Uterus (tissue), 4 donors: Measurements from ENCODE around the gene RASGRF1. TPM values are rescaled to one million over a fixed set of nuclear protein-coding genes. Genes with fewer than 3 reads are reported as not detected.
A peak's percentile ranks its signal among the peaks of the same experiment; 100 is the strongest.

Experiments
- DNase-seq, 2 donors: peaks; one replicate each; pipeline ENCODE4 v3.0.0-alpha.2; 2019 to 2020
- H3K27ac ChIP-seq, 2 donors: fragments of 200-600 bp; sonication (generic); 1 replicate in 1 of 2; 2 replicates in 1 of 2; pipeline ENCODE4 v1.5.1; 2016 to 2018
- H3K27me3 ChIP-seq, 2 donors: fragments of 200-600 bp; sonication (generic); one replicate each; pipeline ENCODE4 v1.5.1; 2018 to 2019; ENCODE audit warnings: control low read depth in 1 of 2
- H3K36me3 ChIP-seq, 2 donors: fragments of 200-600 bp; sonication (generic); one replicate each; pipeline ENCODE4 v1.5.1; 2019; ENCODE audit warnings: control low read depth in 1 of 2
- H3K4me1 ChIP-seq, 2 donors: fragments of 200-600 bp; sonication (generic); one replicate each; pipeline ENCODE4 v1.5.1; 2018 to 2019; ENCODE audit warnings: control low read depth in 1 of 2
- H3K4me3 ChIP-seq, 2 donors: fragments of 200-600 bp; sonication (generic); 1 replicate in 1 of 2; 2 replicates in 1 of 2; pipeline ENCODE4 v1.5.1; 2018 to 2019; ENCODE audit warnings: mild to moderate bottlenecking in 1 of 2
- H3K9me3 ChIP-seq, 2 donors: fragments of 200-600 bp; sonication (generic); one replicate each; pipeline ENCODE4 v1.5.1; 2019; ENCODE audit warnings: control low read depth in 1 of 2
- POLR2A ChIP-seq, 2 donors: fragments of 450-650 bp; IDR thresholded peaks; one replicate each; pipeline ENCODE4 v1.6.1; 2016; ENCODE audit warnings: antibody characterized with exemption in 2 of 2, mild to moderate bottlenecking in 1 of 2, moderate library complexity in 1 of 2
- intact Hi-C: fragments of 100-400 bp; cut with DNase I; formaldehyde crosslinking; loops from one replicate; pipeline ENCODE4 v1.15.1; 2023; ENCODE audit warnings: low total_unique reads
- total RNA-seq, 4 donors: library from RNA; depleted of rRNA in 3 of 4; stranded (reverse); fragments of >200 nt in 3 of 4; gene quantifications; one replicate each; pipeline versions ENCODE4 v1.1.0 to v1.2.4, GENCODE V29; 2014 to 2023
- TF ChIP-seq, protein P1 (sequence below), 4 experiments: fragments of 200-600 bp in 2 of 4; fragments of 450-650 bp in 2 of 4; sonication (generic) in 2 of 4; IDR thresholded peaks; one replicate each; pipeline ENCODE4 v1.5.1; 2016 to 2019; ENCODE audit warnings: antibody characterized with exemption in 4 of 4, mild to moderate bottlenecking in 2 of 4, moderate library complexity in 1 of 4
- donor health status: DM: yes; HTN: yes; CAD: no.

Gene RASGRF1
- total RNA-seq, 4 donors from 2014 or later, result 0.21 to 3.4 (median 1.8) TPM; not detected in 1

DNA sequence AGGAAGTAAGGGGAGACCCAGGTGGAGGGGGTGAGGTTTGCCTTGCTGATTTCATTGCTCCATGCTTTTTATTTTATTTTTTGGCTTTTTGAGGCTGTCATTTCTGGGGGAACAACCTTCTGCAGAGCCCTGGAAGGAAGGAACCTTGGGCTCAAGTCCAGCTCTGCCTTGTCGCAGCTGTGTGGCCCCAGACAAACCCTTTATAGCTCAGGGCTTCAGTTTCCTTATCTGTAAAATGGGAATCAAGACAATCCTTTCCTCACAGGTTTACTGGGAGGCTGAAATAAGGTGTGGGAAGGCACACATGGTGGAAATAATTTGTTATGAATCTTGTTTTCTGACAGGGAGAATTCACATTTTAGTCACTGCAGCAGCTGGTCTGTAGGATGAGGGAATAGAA lies 100.3 kb downstream of the RASGRF1 start:
- Histone ChIP-seq H3K27ac (no peak overlapping the region), H3K4me3 (no peak overlapping the region), H3K27me3 (no peaks in the 10 kb centered on the region), H3K36me3 (no peaks in the 10 kb centered on the region), H3K9me3 (no peaks in the 10 kb centered on the region), H3K4me1 (no peaks in the 10 kb centered on the region)
- TF ChIP-seq, protein P1, sequence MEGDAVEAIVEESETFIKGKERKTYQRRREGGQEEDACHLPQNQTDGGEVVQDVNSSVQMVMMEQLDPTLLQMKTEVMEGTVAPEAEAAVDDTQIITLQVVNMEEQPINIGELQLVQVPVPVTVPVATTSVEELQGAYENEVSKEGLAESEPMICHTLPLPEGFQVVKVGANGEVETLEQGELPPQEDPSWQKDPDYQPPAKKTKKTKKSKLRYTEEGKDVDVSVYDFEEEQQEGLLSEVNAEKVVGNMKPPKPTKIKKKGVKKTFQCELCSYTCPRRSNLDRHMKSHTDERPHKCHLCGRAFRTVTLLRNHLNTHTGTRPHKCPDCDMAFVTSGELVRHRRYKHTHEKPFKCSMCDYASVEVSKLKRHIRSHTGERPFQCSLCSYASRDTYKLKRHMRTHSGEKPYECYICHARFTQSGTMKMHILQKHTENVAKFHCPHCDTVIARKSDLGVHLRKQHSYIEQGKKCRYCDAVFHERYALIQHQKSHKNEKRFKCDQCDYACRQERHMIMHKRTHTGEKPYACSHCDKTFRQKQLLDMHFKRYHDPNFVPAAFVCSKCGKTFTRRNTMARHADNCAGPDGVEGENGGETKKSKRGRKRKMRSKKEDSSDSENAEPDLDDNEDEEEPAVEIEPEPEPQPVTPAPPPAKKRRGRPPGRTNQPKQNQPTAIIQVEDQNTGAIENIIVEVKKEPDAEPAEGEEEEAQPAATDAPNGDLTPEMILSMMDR (IDR thresholded peaks at IDR 0.05), result no peak
- no peak for TF ChIP-seq POLR2A (IDR thresholded peaks at IDR 0.05)
- intact Hi-C loops, result no loop called here
- no peak for DNase-seq

DNA sequence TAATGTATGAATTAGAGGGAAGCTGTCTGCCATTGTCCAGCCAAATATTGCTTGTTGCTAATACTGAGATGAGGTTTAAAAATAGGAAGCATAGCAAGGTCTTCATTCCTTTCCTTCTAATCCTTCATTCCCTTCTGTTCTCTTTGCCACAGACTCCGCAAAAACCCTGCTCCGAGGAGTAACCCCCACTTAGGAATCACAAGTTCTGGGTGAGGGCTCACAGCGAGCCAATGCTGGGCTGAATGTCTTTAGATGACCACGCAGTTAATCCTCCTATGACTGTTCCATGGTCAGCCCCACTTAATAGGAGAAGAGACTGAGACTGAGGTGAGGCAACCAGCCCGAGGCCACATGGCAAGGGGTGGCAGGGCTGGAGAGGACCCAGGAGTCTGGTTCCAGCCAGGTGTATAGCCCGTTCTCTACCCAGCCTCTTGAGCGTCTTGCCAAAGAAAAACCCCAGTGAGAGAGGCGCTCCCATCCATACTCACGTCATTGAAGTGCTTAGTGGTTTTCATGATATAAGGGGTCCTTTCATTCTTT lies 100.8 kb downstream of the RASGRF1 start:
- no peak overlapping the region for H3K4me3 ChIP-seq
- TF ChIP-seq, protein P1 (IDR thresholded peaks at IDR 0.05), result no peak
- no peak for TF ChIP-seq POLR2A (IDR thresholded peaks at IDR 0.05)
- no peak for DNase-seq
- no peaks in the 10 kb centered on the region for H3K4me1 ChIP-seq
- H3K36me3 ChIP-seq, result no peaks in the 10 kb centered on the region
- no peak overlapping the region for H3K27ac ChIP-seq
- no peaks in the 10 kb centered on the region for H3K27me3 ChIP-seq
- H3K9me3 ChIP-seq, result no peaks in the 10 kb centered on the region
- intact Hi-C loops, result no loop called here

DNA sequence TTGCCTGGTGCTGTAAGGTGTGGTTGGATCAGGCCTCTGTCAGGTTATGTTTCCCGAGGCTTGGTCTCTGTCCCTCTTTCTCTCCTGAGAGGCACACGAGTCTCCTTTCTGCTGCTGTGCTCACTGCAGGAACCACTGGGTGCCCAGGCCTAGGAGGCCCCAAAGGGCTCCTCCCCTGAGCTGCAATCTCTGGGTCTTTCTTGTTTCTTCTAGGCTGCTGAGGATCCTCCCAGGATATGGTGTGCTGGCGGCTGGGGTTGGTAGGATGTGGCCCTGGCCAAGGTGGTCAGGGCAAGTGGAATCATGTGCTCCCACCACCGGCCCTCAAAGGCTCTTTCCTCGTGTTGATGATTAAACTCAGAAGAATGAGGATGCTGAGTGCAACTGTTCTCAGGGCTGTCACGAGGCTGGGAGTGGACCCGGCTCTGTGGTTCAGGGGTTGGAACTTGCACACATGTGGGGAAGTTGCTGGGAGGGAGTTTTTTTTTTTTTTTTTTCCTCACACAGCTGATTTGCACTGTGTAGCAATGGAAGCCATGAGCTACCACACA lies 102.1 kb downstream of the RASGRF1 start:
- Histone ChIP-seq H3K9me3 (no peaks in the 10 kb centered on the region), H3K4me1 (no peaks in the 10 kb centered on the region), H3K27me3 (no peaks in the 10 kb centered on the region), H3K27ac (peak overlapping the region; percentile 41 to 66), H3K4me3 (no peak overlapping the region), H3K36me3 (no peaks in the 10 kb centered on the region)
- intact Hi-C loops, result no loop called here
- no peak for TF ChIP-seq POLR2A (IDR thresholded peaks at IDR 0.05)
- TF ChIP-seq, protein P1 (IDR thresholded peaks at IDR 0.05), result no peak
- DNase-seq, result peak; percentile 59 to 75

DNA sequence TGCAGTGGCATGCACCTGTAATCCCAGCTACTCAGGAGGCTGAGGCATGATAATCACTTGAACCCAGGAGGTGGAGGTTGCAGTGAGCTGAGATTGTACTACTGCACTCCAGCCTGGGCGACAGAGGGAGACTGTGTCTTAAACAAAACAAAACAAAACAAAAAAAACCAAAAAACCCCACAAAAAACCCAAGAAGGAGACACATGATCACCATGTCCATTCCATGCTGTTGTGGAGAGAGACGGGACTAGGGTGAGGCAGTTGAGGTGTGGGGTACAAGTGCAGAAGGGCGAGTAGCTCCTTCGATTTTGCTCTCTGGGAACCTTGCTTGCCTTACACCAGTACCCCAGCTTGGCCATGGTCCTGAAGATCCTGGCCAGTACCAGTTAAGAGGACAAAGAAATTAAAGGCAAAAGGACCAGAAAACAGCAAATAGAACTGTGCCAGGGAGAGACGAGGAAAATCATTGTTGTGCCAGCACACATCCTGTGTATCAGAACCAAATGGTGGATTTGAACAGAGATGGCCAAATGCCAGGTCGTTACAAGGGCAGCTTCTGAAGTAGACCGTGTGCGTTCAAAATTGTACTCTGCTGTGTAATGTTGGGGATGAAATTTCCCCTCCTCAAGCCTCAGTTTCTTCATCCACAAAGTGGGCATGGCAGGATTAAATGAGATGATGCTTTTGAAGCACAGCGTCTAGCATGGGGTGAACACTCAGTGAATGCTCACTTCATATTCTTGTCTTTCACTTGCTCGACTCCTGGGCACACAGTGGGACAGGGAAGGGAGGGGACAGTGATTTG lies 102.8 kb downstream of the RASGRF1 start:
- TF ChIP-seq, protein P1 (IDR thresholded peaks at IDR 0.05), result no peak
- no peak for TF ChIP-seq POLR2A (IDR thresholded peaks at IDR 0.05)
- no peaks in the 10 kb centered on the region for H3K27me3 ChIP-seq
- no peaks in the 10 kb centered on the region for H3K4me1 ChIP-seq
- H3K4me3 ChIP-seq, result no peak overlapping the region
- no peak for DNase-seq
- peak overlapping the region; percentile 41 to 66 for H3K27ac ChIP-seq
- no peaks in the 10 kb centered on the region for H3K9me3 ChIP-seq
- H3K36me3 ChIP-seq, result no peaks in the 10 kb centered on the region
- intact Hi-C loops, result no loop called here

DNA sequence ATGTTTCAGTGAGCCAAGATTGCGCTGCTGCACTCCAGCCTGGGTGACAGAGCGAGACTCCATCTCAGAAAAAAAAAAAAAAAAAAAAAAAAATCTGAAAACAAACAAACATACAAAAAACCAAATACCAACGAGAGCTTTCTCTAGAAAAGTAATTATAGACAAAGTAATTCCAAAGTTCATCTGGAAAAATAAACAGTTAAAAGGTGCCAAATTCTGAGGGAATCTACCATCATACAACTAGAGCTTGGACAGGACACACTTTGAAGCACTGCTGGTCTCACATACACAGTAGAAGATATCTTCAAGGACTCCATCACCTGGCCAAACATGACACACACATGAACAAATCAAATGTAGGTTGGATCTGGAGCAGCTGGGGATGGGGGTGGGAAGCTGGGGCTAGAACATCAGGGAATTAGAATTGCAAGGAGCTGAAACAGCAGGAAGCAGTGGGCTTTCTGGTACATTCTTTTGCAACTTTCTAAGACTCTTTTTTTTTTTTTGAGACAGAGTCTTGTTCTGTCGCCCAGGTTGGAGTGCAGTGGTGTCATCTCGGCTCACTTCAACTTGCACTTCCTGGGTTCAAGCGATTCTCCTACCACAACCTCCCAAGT lies 104.6 kb downstream of the RASGRF1 start:
- TF ChIP-seq, protein P1 (IDR thresholded peaks at IDR 0.05), result no peak
- TF ChIP-seq POLR2A (IDR thresholded peaks at IDR 0.05), result no peak
- DNase-seq, result no peak
- intact Hi-C loops, result no loop called here

More for the DNA sequence above, 104.6 kb downstream of the RASGRF1 start:
- no peaks in the 10 kb centered on the region for H3K36me3 ChIP-seq
- H3K9me3 ChIP-seq, result no peaks in the 10 kb centered on the region
- no peak overlapping the region for H3K27ac ChIP-seq
- no peaks in the 10 kb centered on the region for H3K27me3 ChIP-seq
- no peak overlapping the region for H3K4me3 ChIP-seq
- H3K4me1 ChIP-seq, result no peaks in the 10 kb centered on the region
